K562 (cell line): Measurements from ENCODE around the gene ARSJ. TPM values are rescaled to one million over a fixed set of nuclear protein-coding genes. Genes with fewer than 3 reads are reported as not detected.

Experiments used
- MGA ChIP-seq: fragments of 450-650 bp; IDR thresholded peaks from 2 replicates; pipeline ENCODE4 v1.6.1; 2016; ENCODE audit warnings: mild to moderate bottlenecking, moderate library complexity
- polyA plus RNA-seq, 8 experiments: library from polyadenylated mRNA; depleted of rRNA in 4 of 8; stranded (reverse) in 5 of 8; unstranded in 3 of 8; fragments of >200 nt; fragmentation: Nextera tagmentation in 2 of 8; fragmentation: Illumina TruSeq in 1 of 8; extraction: Ambion mirVana in 2 of 8; extraction: Trizol in 1 of 8; gene quantifications; 2 replicates each; pipeline versions ENCODE4 v1.2.1 to v1.2.3, GENCODE V29; 2011 to 2014; ENCODE audit warnings: inconsistent platforms in 1 of 8, missing spikeins in 1 of 8
- total RNA-seq, 7 experiments: library from RNA; depleted of rRNA in 6 of 7; stranded (reverse); fragments of >200 nt in 6 of 7; fragmentation: Illumina TruSeq in 2 of 7; extraction: Trizol in 2 of 7; gene quantifications; 2 replicates each; pipeline versions ENCODE4 v1.2.1 to v1.2.3, GENCODE V29; 2011 to 2021; ENCODE audit warnings: low replicate concordance in 1 of 7

Gene ARSJ
- total and polyA plus RNA-seq, 9 of the 15 experiments (the other 6 are each of a cell fraction or from before 2014, with no cell fraction given), result not detected

GRCh38 chr4:113978561-113979147 lies 793 bp downstream of the ARSJ start (continued):
- no peak for TF ChIP-seq MGA
- TF ChIP-seq, all 486 proteins: peak for 0
